ENCODE data around the gene NAPSA.

NAPSA gene

GRCh38 chr19:50313812-50314536, 51.5 kb downstream of the NAPSA start:
- H3K4me1 ChIP-seq (ENCODE audit: insufficient read depth, low read length, severe bottlenecking), result no peaks in the 10 kb centered on the region
- no peak overlapping the region for H3K27ac ChIP-seq (ENCODE audit: low read depth, low read length, poor library complexity, severe bottlenecking)

GRCh38 chr19:50312967-50313811, 52.2 kb downstream of the NAPSA start:
- no peaks in the 10 kb centered on the region for H3F3A ChIP-seq (ENCODE audit: insufficient read depth, low read length)
- no peak overlapping the region for H3K27ac ChIP-seq (ENCODE audit: low read depth, low read length, poor library complexity, severe bottlenecking)
- H3K79me2 ChIP-seq (ENCODE audit: insufficient read depth, low read length), result no peaks in the 10 kb centered on the region
- no peak overlapping the region for H3K9ac ChIP-seq (ENCODE audit: low read length)
- H3K4me1 ChIP-seq (ENCODE audit: insufficient read depth, low read length, severe bottlenecking), result no peaks in the 10 kb centered on the region
- H3K9me2 ChIP-seq (ENCODE audit: low read depth, low read length), result no peaks in the 10 kb centered on the region
- no peaks in the 10 kb centered on the region for H4K20me1 ChIP-seq (ENCODE audit: insufficient read depth, low read length)
- no peak overlapping the region for H3K4me3 ChIP-seq (ENCODE audit: low read depth, low read length, poor library complexity, severe bottlenecking)
- H3K36me3 ChIP-seq (ENCODE audit: insufficient read depth, low read length), result no peaks in the 10 kb centered on the region
- H3K9me3 ChIP-seq (ENCODE audit: low read length), result no peaks in the 10 kb centered on the region
- TF ChIP-seq EZH2 (IDR thresholded peaks at IDR 0.05; ENCODE audit: borderline replicate concordance, low read length), result no peak
- no peak for TF ChIP-seq CTCF (IDR thresholded peaks at IDR 0.05; ENCODE audit: low read length)
- no peak overlapping the region for H2AFZ ChIP-seq (ENCODE audit: low read length)
- H3K27me3 ChIP-seq (ENCODE audit: insufficient read depth, low read length), result peaks cover 13% of the 10 kb centered on the region
- no peak overlapping the region for H3K4me2 ChIP-seq (ENCODE audit: low read length)

More at GRCh38 chr19:50313812-50314536, 51.5 kb downstream of the NAPSA start:
- Histone ChIP-seq H3K27me3 (ENCODE audit: insufficient read depth, low read length) (peaks cover 8% of the 10 kb centered on the region; the same call in 1 of the 2 replicates), H3K9ac (ENCODE audit: low read length) (no peak overlapping the region), H3K4me3 (ENCODE audit: low read depth, low read length, poor library complexity, severe bottlenecking) (no peak overlapping the region), H4K20me1 (ENCODE audit: insufficient read depth, low read length) (no peaks in the 10 kb centered on the region), H3K79me2 (ENCODE audit: insufficient read depth, low read length) (no peaks in the 10 kb centered on the region), H3F3A (ENCODE audit: insufficient read depth, low read length) (no peaks in the 10 kb centered on the region), H3K4me2 (ENCODE audit: low read length) (no peak overlapping the region), H2AFZ (ENCODE audit: low read length) (no peak overlapping the region), H3K9me3 (ENCODE audit: low read length) (no peaks in the 10 kb centered on the region), H3K9me2 (ENCODE audit: low read depth, low read length) (no peaks in the 10 kb centered on the region), H3K36me3 (ENCODE audit: insufficient read depth, low read length) (no peaks in the 10 kb centered on the region)
- TF ChIP-seq EZH2 (IDR thresholded peaks at IDR 0.05; ENCODE audit: borderline replicate concordance, low read length), result no peak
- TF ChIP-seq CTCF (IDR thresholded peaks at IDR 0.05; ENCODE audit: low read length), result no peak; the same call in 1 of the 2 replicates

GRCh38 chr19:50311723-50312635, 53.5 kb downstream of the NAPSA start:
- no peaks in the 10 kb centered on the region for H3K9me3 ChIP-seq (ENCODE audit: low read length)
- H3K27ac ChIP-seq (ENCODE audit: low read depth, low read length, poor library complexity, severe bottlenecking), result no peak overlapping the region
- no peaks in the 10 kb centered on the region for H4K20me1 ChIP-seq (ENCODE audit: insufficient read depth, low read length)
- no peak overlapping the region for H3K4me2 ChIP-seq (ENCODE audit: low read length)
- no peaks in the 10 kb centered on the region for H3K79me2 ChIP-seq (ENCODE audit: insufficient read depth, low read length)
- H3K9me2 ChIP-seq (ENCODE audit: low read depth, low read length), result no peaks in the 10 kb centered on the region
- H3K36me3 ChIP-seq (ENCODE audit: insufficient read depth, low read length), result no peaks in the 10 kb centered on the region
- TF ChIP-seq CTCF (IDR thresholded peaks at IDR 0.05; ENCODE audit: low read length), result no peak
- TF ChIP-seq EZH2 (IDR thresholded peaks at IDR 0.05; ENCODE audit: borderline replicate concordance, low read length), result no peak
- no peak overlapping the region for H2AFZ ChIP-seq (ENCODE audit: low read length)
- no peaks in the 10 kb centered on the region for H3F3A ChIP-seq (ENCODE audit: insufficient read depth, low read length)
- H3K27me3 ChIP-seq (ENCODE audit: insufficient read depth, low read length), result peaks cover 15% of the 10 kb centered on the region
- H3K4me1 ChIP-seq (ENCODE audit: insufficient read depth, low read length, severe bottlenecking), result no peaks in the 10 kb centered on the region
- H3K9ac ChIP-seq (ENCODE audit: low read length), result no peak overlapping the region
- no peak overlapping the region for H3K4me3 ChIP-seq (ENCODE audit: low read depth, low read length, poor library complexity, severe bottlenecking)

Measured in OCI-LY1 (cell line).